ENCODE measurements around the gene ZNHIT6.

The ZNHIT6 gene

DNA sequence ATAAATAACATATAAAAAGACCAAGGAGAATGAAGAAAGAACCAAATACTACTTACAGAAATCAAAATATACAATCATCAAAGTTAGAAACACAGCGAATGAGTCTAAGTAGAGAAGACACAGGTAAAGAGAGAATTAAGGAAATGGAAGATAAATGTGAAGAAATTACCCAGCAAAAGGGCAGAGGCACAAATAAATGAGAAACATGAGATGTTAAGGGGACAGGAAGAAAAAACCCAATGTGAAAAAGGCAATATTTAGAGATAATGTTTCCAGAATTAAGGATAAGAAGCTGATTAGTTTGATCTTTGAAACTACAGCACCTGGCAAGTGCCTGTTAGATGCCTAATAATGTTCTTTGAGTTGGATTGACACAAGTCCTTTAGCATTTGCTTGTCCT, 86.8 kb downstream of the ZNHIT6 start:
- DNase-seq (ENCODE audit: low spot score), result no peak

DNA sequence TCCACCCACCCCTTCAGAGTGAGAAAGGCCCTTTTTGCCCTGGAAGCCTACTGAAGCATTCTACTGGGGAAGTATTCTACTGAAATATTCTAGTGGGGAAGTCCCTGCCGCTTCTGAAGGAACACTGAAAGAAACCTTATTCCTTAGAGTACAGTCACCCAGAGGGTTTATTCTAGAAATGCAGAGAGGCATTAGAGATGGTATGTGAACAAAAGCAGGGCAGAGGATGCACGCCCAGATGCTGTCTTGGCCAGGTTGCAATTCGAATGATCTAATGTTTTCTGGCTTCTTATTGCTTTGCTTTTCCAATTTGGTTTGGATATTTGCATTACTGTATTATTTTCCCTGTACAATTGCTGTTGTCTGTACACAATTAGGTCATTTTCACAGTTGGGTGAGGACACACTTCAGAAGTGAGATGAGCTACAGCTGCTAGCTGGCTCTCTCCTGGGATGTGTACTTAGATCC, 90.6 kb downstream of the ZNHIT6 start:
- DNase-seq (ENCODE audit: low spot score), result no peak

DNA sequence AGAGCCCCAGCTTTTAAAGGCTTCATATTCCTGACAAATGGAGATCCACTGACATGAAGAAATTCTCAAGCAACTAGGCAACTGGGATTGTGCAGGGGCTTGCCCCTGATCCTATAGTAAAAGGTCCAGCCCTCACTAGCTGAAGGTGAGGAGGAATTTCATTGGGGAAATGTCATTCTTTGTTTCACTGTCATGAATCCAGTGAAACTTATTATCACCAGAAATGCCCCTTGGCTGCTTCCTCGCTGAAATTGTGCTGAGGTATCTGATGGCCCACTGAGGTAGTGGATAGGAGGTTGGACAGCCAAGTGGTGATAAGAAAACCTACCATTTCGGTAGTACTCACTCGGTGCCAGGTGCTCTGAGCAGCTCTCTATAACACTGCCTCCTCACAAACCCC, 91.5 kb downstream of the ZNHIT6 start:
- DNase-seq (ENCODE audit: low spot score), result no peak

DNA sequence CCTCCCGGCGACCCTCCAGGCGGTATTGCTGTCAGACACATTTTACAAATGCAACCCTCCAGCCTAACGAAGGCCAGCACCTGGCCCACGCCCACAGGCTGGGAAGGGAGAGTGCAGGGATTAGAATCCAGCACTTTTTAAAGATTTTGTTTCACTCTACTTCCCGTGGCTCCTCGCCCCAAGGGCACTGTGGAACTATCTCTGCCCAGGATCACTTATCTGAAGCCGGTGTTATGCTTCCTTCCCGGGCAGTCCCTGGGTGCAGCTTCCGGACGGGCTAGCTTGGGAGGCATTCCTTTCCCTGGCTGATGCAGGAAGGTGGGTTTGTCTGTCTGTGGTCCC, 91.9 kb downstream of the ZNHIT6 start:
- no peak for DNase-seq (ENCODE audit: low spot score)

- no peak for DNase-seq (ENCODE audit: low spot score)
Observed at GRCh38 chr1:85615586-85616363, 92.5 kb downstream of the ZNHIT6 start.

DNA sequence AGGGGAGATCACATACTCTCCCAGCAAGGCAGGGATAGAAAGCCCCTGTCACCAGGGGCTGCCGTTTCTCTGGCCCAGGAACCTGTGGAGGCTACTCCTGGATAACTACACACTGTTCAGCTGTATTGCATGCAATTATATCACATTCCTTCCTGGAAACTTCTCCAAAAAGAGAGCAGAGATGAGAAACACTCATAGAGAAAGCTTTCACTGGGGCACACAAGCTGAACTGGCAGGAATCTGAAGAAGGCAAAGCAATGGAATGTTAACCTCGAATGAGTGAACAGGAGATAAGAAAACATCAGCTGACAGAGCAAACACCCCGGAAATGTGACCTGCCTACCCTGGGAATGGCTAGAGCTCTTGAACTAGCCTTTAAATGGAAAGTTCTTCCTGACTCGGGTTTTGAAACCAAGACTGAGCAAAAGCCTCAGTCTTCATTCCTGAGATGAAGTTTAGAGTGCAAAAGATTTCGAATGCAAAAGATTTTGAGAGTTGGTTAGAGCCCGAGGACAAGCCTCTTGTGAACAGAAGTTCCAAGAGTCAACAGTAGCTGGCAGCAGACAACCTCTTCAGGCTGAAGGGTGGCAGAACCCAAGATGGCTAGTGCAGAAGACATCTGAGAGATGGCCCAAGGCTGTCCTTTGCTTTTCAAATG, 95.4 kb downstream of the ZNHIT6 start:
- DNase-seq (ENCODE audit: low spot score), result peak; percentile 53

DNA sequence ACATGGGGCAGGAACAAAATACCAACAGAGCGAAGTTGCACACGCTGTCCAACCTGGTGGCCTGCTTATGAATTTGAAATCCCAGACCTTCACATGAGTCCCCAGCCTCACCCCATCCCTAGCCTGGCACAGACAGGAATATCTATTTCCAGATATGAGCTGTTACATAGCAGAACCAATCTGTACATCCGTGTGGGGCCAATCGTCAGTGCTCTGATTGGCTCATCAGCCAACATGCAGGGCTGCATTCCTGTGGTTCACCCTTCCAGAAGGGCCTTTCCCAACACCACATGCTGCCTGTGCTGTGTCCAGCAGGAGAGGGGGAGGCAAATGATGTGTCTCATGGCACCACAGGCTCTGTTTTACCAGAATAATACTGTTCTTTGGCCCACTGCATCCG, 96.4 kb downstream of the ZNHIT6 start:
- DNase-seq (ENCODE audit: low spot score), result peak; percentile 83

DNA sequence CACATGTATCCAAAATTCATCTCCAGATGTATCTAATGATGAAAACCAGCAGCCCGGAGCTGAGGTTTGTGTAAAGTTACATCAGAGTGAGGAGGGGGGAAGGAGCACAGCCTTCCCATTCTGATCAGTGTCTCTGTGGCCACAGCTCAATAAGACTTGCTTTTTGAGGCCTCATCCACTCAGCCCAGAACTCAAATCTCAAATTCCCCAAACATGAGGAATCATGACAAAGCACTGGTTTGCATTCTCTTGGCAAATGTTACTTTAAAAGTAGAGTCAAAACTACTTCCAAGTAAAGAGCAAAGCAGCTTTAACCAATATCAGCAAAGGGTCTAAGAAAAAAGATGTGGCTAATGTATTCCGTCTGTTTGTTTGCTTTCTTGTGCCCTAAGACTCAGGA, 96.8 kb downstream of the ZNHIT6 start:
- no peak for DNase-seq (ENCODE audit: low spot score)

DNA sequence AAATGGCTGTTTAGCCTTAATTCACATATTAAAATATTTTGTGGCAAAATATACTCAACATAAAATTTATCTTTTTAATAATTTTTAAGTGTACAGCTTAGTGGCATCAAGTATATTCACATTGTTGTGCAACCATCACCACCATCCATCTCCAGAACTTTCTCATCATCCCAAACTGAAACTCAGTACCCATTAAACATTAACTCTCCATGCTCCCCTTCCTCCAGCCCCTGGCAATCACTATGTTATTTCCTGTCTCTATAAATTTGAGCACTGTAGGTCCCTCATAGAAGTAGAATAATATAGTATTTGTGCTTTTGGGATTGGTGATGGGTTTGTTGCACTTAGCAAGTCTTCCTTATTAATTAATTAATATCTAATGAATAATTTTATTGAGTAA, 98.3 kb downstream of the ZNHIT6 start:
- no peak for DNase-seq (ENCODE audit: low spot score)

DNA sequence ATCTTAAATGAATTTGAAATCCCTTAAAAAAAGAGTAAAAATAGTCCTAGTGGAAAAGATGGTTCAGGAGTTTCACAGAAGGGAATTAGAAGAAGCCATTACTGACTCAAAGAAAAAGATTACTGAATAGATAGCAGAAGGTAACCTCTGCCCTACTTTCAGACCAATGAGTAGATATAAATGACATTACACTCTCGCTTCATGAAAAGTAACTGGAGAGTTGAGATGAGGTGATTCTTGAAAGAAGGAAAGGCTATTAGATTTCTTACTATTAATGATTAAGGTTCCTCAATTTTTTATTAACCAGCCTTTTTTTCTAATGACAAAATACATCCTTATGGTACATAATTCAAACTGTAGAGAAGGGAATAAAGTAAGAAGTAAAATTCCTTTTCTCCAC, 99.4 kb downstream of the ZNHIT6 start:
- no peak for DNase-seq (ENCODE audit: low spot score)

DNA sequence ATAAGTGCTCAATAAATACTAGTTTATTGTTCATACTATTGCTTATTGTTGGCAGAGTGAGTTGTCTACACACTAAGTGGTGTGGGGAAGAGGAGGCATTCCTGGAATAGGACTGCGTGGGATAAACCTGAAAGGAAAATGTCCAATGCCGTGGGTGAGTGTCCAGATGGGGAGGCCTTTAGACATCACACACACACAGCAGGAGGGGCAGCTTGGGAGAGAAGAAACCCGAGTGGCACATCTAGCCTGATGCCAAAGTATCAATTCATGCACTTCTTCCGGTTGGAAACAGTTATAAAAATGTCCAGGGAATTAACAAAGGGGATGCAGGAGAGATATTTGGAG, 100.3 kb downstream of the ZNHIT6 start:
- no peak for DNase-seq (ENCODE audit: low spot score)

DNA sequence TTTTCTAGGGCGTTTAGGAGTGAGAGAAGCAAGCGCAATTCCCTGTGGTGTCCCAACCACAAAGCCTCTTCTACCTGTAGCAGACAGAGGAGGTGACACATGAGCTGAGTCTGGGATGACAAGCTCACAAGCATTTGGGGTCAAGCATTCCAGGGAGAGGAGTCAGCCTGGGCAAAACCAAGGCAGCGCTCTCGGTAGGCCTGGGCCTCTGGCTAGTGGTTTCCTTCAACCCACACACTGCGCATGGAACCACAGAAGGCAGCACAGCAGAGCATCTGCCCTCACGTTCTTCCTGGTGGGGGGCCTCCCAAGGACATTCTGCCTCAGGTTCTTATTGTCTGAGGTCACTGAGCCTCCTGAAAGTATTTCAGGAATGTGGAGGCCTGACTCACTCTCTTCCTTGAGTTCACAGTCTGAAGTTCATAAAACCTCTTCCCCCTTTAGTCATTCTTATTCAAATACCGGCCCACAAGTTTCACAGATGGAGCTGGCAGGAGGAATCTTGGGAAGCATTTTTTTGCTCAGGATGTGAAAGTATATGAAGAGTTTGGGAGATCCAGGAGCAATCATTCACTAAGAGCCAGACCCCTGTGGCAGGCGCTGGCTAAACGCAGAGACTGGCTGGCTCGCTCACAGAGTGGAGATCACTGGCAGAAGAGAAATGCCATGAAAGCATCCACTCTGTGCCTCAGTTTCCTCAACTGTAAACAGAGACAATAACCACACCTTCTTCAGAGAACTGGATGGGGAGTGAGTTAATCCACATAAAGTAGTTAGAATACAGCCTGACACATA, 100.9 kb downstream of the ZNHIT6 start:
- peak; percentile 96 for DNase-seq (ENCODE audit: low spot score)

- DNase-seq (ENCODE audit: low spot score), result no peak
Observed at GRCh38 chr1:85606414-85606800, 101.8 kb downstream of the ZNHIT6 start.

- peak; percentile 34 for DNase-seq (ENCODE audit: low spot score)
Observed at GRCh38 chr1:85605484-85606413, 102.5 kb downstream of the ZNHIT6 start.

DNA sequence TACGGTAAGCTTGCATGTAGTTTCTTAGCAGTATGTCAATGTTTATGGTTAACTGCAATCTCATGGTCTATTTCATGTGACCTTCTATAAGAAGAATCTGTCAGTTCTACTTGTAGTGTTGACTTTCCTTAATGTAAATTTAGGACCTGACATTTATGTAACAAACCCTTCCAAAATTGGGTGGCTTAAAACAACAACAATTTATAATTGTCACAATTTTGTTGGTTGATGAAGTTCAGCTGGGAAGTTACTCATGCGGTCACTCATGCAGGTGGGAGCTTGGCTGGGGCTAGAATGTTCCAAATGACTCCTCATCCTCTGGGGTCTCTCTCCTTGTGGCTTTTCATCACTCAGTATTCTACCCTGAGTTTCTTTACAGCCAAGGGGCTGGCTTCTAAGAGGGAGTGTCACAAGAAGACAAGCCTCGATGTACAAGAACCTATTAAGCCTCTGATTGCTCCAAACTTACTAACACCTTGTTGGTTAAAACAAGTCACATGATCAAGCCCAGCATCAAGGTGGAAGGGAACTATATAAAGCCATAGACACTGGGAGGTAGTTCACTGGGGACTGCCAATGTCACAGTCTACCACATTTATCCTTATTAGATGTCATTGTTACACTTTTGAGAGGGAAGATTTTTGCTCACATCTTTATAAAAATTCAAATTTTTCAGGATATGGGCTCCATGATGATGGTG, 103.8 kb downstream of the ZNHIT6 start:
- DNase-seq (ENCODE audit: low spot score), result no peak

- DNase-seq (ENCODE audit: low spot score), result no peak
Observed at GRCh38 chr1:85603086-85603880, 105.0 kb downstream of the ZNHIT6 start.

DNA sequence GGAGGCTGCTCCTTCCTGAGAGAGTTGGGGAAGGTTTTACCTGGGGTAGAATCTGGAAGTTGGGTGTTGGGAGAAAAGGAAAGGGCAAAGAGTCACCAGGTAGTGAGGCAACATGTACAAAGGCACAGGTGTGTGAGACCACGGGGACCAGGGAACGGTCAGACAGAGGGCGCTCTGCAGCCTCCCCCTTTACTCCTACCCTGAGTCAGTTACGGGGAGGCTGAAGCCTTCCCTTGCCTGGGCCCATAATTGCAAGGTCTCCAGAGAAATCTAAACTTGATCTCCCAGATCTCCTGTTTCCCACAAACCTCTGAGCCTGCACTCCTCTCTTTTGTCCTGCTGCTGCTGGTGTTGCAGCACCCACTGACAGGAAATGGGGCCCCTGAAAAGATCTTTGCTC, 105.7 kb downstream of the ZNHIT6 start:
- DNase-seq (ENCODE audit: low spot score), result no peak

DNA sequence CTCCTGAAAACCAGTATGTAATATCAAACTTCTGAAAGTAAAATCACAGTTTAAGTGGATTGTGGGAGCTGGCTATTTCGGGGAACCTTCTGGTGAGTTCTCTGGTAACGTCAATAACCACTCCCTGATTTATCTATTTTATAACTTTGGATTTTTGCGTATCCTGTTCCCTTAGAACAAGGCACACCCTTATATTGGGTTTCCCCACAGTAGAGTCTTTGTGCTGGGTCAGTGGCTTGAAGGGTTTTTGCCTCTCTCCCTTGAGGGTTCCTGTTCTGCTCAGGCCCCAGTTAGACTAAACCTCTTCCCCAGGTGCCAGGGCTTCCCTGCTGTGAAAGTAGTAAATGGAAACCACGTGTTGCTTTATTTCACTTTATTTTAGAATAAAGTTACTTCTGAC, 106.3 kb downstream of the ZNHIT6 start:
- no peak for DNase-seq (ENCODE audit: low spot score)

DNA sequence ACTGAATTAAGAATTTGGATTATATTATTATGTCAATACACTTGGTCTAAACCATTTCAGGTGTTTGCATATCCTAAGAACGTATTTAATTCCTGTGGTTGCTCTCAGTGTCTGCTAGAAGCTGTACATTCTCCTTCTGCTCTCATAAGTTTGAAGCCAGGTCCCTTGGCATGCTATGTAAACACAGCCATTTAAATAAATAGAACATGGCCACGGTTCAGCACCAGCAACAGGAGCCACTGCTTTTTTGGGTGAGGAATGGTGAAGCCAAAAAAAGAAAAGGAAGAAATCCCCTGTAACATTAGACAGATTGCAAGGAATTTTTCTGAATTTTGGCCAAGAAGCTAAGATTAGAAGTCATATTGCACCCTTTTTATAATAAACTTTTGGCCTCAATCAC, 108.6 kb downstream of the ZNHIT6 start:
- DNase-seq (ENCODE audit: low spot score), result no peak
